Subcutaneous adipose tissue (tissue), 4 donors: ENCODE results near the gene GLRA3. TPM values are rescaled to one million over a fixed set of nuclear protein-coding genes. Genes with fewer than 3 reads are reported as not detected.

Source experiments
- total RNA-seq, 4 donors: library from RNA; depleted of rRNA; stranded (reverse); fragments of >200 nt; gene quantifications; one replicate each; pipeline ENCODE4 v1.1.0, GENCODE V29; 2016
- TF ChIP-seq, protein P1 (sequence below): fragments of 450-650 bp; IDR thresholded peaks from one replicate; pipeline ENCODE4 v1.5.1; 2016; ENCODE audit warnings: low read depth, mild to moderate bottlenecking, control low read depth, antibody characterized with exemption, moderate library complexity

Gene GLRA3
- total RNA-seq, 4 donors from 2014 or later: 0.17 TPM; not detected in 3

DNA sequence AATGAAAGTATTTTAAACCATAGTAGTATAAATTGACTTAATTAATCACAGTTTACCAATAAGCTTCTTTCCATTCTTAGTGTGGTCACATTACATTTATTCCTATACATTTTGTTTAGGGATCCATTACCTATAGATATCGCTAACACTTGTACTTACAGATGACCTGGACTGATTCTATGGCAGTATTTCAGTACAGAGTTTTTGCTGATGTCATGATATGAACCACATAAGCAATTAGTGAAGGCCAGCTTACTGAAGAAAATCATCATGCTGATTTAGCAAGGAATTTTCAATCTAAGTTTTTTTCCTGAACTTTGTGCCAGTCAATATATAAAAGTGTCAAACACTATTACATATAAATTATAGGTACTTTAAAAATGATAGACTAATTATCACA lies 193.3 kb downstream of the GLRA3 start:
- TF ChIP-seq, protein P1, sequence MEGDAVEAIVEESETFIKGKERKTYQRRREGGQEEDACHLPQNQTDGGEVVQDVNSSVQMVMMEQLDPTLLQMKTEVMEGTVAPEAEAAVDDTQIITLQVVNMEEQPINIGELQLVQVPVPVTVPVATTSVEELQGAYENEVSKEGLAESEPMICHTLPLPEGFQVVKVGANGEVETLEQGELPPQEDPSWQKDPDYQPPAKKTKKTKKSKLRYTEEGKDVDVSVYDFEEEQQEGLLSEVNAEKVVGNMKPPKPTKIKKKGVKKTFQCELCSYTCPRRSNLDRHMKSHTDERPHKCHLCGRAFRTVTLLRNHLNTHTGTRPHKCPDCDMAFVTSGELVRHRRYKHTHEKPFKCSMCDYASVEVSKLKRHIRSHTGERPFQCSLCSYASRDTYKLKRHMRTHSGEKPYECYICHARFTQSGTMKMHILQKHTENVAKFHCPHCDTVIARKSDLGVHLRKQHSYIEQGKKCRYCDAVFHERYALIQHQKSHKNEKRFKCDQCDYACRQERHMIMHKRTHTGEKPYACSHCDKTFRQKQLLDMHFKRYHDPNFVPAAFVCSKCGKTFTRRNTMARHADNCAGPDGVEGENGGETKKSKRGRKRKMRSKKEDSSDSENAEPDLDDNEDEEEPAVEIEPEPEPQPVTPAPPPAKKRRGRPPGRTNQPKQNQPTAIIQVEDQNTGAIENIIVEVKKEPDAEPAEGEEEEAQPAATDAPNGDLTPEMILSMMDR: no peak

DNA sequence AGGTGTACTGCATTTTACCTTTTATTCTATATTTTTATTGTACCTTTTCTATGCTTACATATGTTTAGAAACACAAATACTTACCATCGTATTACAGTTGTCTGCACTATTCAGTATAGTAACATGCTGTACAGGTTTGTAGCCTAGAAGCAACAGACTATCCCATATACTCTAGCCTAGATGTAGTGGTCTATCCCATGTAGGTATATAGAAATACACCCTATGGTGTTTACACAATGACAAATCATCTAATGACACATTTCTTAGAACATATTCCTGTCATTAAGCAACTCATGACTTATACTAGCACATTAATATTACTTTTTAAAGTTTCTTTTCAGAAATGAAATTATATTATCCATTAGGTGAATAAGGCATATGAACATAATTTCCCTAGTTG lies 195.6 kb downstream of the GLRA3 start:
- TF ChIP-seq, protein P1: no peak

DNA sequence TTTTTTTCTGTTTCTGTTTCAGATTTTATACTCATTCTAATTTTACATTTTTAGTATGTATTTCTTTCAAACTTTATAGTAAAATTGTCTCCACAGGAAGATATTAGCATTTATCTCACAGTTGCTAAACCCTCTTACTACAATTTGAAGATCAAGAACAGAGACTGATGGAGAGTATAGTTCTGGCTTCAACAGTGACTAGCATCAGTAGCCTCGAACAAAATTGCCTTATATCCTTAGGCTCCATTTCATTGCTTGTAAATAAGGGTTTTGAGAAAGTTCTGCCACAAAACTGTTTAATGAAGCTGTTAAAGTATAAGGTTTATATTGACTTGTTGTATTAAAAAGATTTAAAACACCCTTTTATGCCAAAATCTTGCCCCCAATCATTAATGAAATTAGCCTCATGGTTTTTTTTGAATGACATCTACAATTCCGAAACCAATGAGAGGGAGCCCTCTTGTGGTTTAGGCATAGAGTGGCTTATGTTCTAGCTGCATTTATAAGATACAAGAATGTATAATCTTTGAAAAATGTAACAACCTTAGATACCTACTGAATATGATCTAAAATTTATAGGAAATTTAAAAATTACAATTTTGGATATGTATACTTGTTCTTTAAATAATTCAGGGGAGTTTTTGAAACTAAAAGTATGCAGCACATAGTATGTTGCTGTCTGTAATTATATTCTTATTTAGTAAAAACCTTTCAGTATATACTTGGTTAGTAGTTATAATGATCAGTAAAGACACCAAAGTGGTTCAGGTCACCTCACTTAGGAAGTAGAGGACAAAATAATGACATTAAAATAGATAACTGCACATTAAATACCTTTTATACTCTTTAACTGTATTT lies 196.9 kb downstream of the GLRA3 start:
- TF ChIP-seq, protein P1: no peak

DNA sequence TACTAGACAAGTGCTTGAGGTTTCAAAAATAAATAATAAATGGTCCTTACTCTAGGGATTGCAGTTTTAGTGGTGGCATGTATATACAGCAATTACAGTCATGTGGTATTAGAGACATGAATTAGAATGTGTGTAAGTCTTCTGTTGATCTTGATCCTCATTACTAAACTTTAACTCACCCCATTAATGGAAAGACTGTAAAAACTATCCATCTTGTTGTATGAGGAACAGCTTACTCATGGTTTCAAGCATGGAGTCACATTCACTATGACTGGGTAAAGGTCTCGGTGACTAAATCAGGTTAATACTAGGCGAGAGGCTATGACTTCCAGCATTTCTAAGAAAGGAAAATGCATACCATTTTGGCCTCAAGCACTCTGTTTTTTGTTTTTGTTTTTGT lies 199.8 kb downstream of the GLRA3 start:
- TF ChIP-seq, protein P1: no peak

DNA sequence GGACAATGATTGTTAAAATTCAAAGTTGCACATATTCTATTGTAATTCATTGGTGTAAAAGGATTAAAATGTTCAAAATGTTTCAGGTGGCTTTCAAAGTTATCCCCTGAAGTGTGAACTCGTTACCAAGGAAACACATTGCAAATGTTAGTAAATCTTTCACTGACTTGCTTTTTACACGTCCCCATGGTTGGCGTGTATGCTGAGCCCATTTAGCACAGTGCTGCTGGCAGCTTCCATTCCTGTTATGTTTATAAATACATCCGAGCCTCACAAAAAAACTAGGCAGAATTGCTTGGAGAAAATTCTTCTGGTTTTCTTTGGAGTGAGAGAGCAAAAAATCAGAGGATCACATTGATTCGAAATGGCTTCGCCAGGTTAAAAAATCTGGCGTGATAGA lies 200.9 kb downstream of the GLRA3 start:
- TF ChIP-seq, protein P1: no peak

DNA sequence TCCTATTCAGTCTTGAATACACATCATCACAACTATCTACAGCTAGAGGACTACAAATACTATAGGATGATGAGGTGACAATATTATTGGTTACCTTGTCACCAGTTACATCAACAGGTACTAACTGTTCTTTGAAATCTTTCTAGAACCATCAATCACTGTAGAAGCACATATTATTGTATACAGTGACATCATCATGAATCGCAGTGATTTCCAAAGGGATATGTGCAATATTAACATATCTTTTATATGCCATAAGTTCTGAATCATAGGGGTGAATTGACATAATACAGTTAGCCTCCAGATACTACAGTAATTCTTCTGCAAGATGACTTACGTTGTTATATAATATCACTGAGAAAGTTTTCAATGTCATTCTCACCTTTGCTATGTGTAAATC lies 201.6 kb downstream of the GLRA3 start:
- TF ChIP-seq, protein P1: no peak

DNA sequence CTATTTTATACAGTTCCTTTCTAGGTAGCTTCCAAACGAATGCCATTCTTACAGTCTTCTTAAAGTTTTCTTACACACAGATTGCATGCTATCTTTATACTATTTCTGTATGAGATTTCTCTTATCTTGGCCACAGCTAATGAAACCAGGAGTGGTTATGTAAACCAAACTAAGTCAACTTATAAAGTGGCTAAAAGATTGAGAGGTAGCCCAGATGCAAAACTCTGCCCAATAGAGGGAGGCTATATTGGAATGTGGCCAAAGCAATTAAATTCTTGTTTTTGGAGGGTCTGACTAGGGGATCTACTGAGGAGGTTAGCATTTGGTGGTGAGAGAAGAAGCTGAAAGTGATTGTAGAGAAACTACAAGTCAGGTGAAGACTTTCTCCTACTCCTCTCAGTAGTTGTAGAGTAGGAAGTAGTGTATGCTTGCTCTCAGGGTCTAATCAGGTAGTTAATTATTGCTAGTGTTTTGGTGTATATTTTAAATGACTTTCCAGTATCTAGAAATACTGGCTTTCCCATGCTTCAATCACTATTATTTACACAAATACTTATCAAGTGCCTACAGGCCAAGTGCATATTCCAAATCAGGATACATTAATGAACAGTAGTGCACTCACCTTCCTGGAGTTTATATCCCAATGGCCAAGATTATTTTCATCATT lies 202.6 kb downstream of the GLRA3 start:
- TF ChIP-seq, protein P1: no peak
